Stimulated activated CD4-positive, alpha-beta T cell treated with anti-CD3 and anti-CD28 coated beads, TNF-alpha, amount 100 ng/mL, for 1 hour (primary cell): ENCODE data around the gene ALDOB.

Experiments used
- DNase-seq, 3 donors: peaks; one replicate each; pipeline ENCODE4 v3.0.0-alpha.2; 2020; ENCODE audit warnings: low read depth in 3 of 3, low spot score in 1 of 3

The ALDOB gene

GRCh38 chr9:101435601-101436079 is at the start of gene ALDOB:
Gene ALDOB (minus strand): TSS chr9:101435774. CDS start chr9:101430887, 4,887 bp downstream.
- DNase-seq = no peak

DNA sequence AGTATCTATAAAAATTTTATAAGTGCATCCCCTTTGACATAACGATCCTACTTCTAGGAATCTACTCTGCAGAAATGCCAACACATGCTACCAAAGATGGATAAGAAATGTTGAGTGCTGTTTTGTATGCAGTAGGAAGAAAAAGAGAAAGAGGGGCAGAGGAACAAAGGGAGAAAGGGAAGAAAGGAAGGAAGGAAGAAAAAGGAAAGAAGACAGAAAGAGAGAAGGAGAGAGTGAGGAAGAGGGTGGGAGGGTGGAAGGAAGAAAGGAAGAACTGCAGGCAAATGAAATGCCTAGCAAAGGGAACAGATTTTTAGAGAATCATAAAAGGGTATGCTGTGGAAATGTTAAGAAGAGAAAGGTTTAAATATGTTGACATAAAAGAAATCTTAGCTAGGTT is 48.5 kb upstream of the ALDOB start:
- DNase-seq = no peak

DNA sequence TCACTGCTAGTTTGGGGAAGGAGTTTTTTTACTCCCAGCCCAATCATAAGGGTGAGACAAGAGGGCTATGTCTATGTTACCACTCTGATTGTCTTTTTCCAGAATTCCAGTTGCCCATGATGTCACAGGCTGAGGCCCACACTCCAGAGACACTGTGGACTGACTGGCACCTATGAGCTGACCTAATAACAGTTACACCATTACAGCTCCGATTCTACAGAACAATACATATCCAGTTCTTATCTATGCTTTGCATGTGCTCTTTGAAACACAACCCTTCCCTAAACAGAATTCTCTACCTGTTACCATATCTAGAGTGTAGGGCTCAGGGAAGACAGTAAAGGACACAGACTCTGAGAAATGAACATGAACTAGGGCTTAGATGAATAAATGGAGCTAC is 45.7 kb upstream of the ALDOB start:
- no peak for DNase-seq

DNA sequence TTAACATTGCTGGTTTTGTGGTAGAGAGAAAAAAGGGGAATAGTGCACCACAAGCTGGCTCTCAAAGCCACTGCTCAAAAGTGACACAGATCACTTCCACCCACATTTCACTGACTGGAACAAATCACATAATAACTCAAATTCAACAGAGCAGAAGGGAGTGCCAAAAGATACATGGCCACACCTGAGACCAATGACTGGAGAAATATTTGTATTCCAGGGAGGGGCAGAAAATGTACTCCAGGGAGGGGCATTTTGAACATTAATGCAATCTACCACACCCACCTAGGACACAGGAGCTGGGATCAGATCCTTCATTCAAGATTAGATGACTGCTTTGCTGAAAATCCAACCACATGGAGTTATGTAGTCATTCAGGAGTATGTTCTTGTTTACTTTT is 44.8 kb upstream of the ALDOB start:
- no peak for DNase-seq

- no peak for DNase-seq
These were observed 43.9 kb upstream of the ALDOB start for GRCh38 chr9:101479338-101480030.

GRCh38 chr9:101478906-101479305 is 43.3 kb upstream of the ALDOB start:
- no peak for DNase-seq

DNA sequence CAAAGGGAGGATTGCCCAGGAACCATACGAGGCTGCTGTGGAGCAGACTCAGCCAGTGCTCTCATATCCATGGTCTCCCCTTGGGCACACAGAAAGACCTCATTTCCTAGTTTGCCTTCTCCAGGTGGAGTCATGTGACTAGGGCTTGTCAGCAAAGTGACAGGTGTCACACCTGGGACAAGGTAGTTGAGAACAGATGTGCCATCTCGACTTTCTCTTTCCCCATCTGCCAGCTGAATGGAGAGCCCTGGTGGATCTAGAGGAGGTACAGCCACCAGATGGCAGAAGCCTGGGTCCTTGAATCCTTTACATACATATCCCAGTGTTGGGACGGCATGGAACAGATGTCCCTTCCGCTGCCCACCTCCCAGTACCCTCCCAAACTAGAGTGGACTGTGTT is 42.9 kb upstream of the ALDOB start:
- no peak for DNase-seq

DNA sequence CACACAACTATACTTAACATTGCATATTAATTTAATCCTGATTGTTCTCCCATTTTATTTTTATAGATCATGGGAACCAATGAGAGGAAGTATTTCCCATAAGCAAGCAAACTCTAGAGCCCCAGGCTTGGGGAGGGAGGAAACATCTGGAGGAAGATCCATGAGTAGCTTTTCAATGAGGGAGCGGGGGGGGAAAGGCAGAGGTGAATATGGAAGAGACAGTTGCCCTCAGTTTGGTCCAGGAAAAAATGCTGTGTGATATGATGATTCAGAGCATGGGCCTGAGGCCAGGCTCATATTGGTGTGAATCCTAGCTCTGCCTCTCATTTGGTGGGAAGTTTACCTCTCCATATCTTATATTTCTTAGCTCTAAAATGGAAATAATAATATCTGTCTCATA is 42.2 kb upstream of the ALDOB start:
- DNase-seq = no peak

- DNase-seq = no peak
These were observed 41.6 kb upstream of the ALDOB start for GRCh38 chr9:101477214-101477613.

- DNase-seq = no peak
These were observed 41.1 kb upstream of the ALDOB start for GRCh38 chr9:101476576-101477208.

DNA sequence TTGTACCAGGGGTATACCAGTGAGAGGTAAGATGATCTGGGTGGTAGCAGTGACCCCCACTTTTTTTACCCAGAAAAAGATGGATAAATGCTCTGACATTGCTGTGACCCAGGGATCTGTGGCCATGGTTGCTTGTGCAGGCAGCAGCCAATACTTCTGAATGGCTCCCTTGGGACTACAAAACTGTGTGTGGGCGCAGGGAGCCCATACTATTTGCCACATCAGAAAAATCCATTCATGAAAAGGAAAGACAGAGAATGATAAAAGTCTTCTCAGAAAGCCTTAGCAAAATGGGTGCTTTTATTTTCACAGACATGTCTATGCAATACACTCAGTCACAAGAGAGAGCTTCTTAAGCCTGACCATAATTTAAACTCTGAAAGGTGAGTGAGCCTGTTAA is 37.3 kb upstream of the ALDOB start:
- no peak for DNase-seq

- DNase-seq = no peak
These were observed 35.4 kb upstream of the ALDOB start for GRCh38 chr9:101470929-101471328.

DNA sequence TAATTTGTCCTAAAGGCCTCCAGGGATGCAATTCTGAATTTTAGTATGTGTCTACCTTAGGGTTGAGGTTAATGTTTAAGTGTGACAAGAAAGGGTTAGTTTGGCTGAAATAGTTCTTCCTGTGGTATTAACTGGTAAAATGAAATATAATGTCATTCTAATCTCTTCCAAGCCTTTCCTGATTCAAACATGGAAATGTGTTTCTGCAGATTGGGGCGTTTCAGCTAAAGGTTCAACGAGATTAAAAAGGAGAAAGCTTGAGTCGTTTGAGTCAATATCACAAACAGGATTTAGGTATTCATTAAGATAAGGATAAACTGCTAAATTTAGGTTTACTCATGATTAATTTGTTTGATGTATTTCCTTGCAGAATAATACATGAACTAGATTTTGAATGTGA is 34.4 kb upstream of the ALDOB start:
- no peak for DNase-seq

DNA sequence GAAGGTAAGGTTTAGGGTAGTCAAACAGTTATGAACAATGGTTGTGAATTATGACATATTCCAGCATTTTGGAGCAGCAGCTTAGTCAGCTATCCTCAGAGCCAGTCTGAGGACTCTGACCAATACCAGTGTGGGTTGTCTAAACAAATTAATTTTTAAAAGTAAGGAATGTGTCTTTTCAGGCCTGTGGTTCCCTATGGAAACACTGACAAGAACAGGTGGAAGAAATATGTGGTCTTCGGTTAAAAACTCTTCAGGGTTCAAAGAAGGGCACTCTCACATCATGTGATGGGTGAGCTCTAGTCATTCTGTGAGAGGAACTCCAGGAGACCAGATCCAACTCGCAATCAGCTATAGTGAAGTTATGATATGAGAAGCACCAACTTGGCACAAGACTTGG is 33.5 kb upstream of the ALDOB start:
- no peak for DNase-seq

GRCh38 chr9:101468116-101468515 is 32.5 kb upstream of the ALDOB start:
- no peak for DNase-seq

- no peak for DNase-seq
These were observed 32.1 kb upstream of the ALDOB start for GRCh38 chr9:101467690-101468089.

DNA sequence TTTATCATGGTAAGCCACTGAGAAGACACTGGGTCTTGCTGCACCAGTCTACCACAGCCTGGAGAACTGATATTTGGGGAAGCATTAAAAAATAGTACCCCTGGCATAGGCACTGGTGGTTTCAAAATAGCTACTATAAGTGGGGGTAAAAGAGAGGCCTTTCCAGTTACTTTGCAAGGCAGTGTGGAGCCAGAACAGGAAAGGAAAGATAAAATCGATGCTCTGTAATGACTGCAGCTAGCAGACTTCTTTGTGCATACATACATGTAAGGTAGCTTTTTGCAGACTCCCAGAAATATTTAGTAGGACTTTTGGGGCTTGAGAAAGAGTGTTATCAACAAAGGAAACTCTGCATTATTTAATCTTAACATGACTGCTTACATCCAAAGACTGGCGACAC is 31.3 kb upstream of the ALDOB start:
- DNase-seq = no peak

GRCh38 chr9:101465326-101465915 is 29.8 kb upstream of the ALDOB start:
- DNase-seq = no peak

- no peak for DNase-seq
These were observed 27.8 kb upstream of the ALDOB start for GRCh38 chr9:101463397-101463796.

DNA sequence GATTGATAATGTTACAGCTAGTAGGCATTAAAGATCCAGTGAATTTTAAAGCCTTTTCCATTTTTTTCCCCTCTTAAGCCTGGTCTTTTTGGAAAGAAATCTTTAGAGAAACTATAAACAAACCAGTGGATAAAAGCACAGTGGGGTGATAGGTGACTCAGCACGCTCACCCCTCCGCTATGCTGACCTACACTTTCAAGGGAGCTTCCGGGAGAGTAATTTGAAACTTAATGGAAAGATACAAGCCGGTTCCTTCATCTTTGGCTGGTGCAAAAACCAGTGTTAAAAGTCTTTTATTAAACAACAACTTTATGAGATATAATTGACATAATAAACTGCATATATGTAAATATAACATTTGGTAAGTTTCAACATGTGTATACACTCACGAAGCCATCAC is 27.0 kb upstream of the ALDOB start:
- DNase-seq = no peak

- DNase-seq = no peak
These were observed 25.4 kb upstream of the ALDOB start for GRCh38 chr9:101460965-101461364.

DNA sequence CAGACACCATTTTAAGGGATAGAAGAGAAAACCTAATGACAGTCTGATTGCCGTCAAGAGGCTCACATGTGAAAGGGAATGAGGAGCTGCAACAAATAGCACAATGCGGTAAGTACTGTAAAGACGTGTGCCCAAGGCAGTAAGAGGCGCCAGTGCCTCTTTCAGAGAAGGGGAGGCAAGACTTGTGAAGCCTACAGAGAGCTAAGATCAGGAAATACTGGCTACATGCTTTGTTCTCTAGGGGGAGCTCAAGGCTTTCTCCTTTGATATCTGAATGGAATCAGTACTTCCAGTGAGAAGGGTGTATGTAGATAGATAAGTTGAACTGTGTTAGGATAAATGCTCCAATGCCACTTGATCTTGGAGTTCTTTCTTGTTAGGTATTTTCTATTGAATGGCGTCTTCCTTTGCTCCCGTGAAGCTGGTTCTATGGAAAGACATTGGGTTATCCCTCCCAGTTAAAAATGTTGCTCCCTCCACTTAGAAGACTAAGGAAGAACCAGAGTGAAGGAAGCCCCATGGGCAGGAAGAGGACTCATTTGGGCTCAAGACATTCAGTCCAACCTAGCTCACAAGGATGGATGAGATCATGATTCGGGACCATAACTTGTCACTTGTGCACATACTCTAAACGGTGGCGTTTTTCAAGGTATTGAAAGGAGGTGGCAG is 23.5 kb upstream of the ALDOB start:
- no peak for DNase-seq
